Nephron progenitor cell (in vitro differentiated cells): ENCODE results near the gene REG1B.
A peak's percentile ranks its signal among the peaks of the same experiment; 100 is the strongest.

Experiments
- DNase-seq: peaks from one replicate; pipeline ENCODE4 v3.0.0; 2021
- H3K27ac Mint-ChIP-seq: 2 replicates; pipeline ENCODE4 v1.8.0; 2021; ENCODE audit warnings: mild to moderate bottlenecking, moderate library complexity, mixed read lengths
- H3K27me3 Mint-ChIP-seq: 2 replicates; pipeline ENCODE4 v1.8.0; 2021; ENCODE audit warnings: mild to moderate bottlenecking, low read depth, mixed read lengths; ENCODE audit not compliant: poor library complexity
- H3K36me3 Mint-ChIP-seq: 2 replicates; pipeline ENCODE4 v1.8.0; 2021; ENCODE audit warnings: low read depth, mixed read lengths
- H3K4me1 Mint-ChIP-seq: 2 replicates; pipeline ENCODE4 v1.8.0; 2021; ENCODE audit warnings: mixed read lengths
- H3K4me3 Mint-ChIP-seq: 2 replicates; pipeline ENCODE4 v1.8.0; 2021; ENCODE audit warnings: mild to moderate bottlenecking, moderate library complexity, mixed read lengths
- H3K9me3 Mint-ChIP-seq: 2 replicates; pipeline ENCODE4 v1.8.0; 2021; ENCODE audit warnings: mild to moderate bottlenecking, moderate library complexity, mixed read lengths
- CTCF ChIP-seq: fragments of 200-600 bp; sonication (generic); IDR thresholded peaks from 2 replicates; pipeline ENCODE4 v1.5.0; 2021; ENCODE audit warnings: antibody characterized with exemption

REG1B gene

GRCh38 chr2:79087785-79088364, at the start of gene REG1B:
Gene REG1B (minus strand): TSS chr2:79087993. CDS start chr2:79087612, 381 bp downstream.
- H3K4me3 Mint-ChIP-seq: no peak within 1 kb of the TSS
- no peak for DNase-seq
- no peak for TF ChIP-seq CTCF
- H3K9me3 Mint-ChIP-seq: peaks cover under 1% of the 10 kb centered on the region
- H3K36me3 Mint-ChIP-seq: no peaks in the 10 kb centered on the region
- H3K27ac Mint-ChIP-seq: no peak within 1 kb of the TSS
- no peaks in the 10 kb centered on the region for H3K4me1 Mint-ChIP-seq
- no peaks in the 10 kb centered on the region for H3K27me3 Mint-ChIP-seq

- H3K36me3 Mint-ChIP-seq: no peaks in the 10 kb centered on the region
- no peaks in the 10 kb centered on the region for H3K9me3 Mint-ChIP-seq
- H3K4me1 Mint-ChIP-seq: peaks cover 35% of the 10 kb centered on the region
- H3K27ac Mint-ChIP-seq: peak overlapping the region; percentile 50
- no peak overlapping the region for H3K4me3 Mint-ChIP-seq
- peaks cover 5% of the 10 kb centered on the region for H3K27me3 Mint-ChIP-seq
- TF ChIP-seq CTCF: no peak
- DNase-seq: no peak
Observed at GRCh38 chr2:79131687-79132086, 43.9 kb upstream of the REG1B start.

- no peak for DNase-seq
Observed at GRCh38 chr2:79129804-79130203, 42.0 kb upstream of the REG1B start.

GRCh38 chr2:79129260-79129659, 41.5 kb upstream of the REG1B start:
- H3K4me1 Mint-ChIP-seq: peaks cover 35% of the 10 kb centered on the region
- no peak for TF ChIP-seq CTCF
- H3K4me3 Mint-ChIP-seq: no peak overlapping the region
- peaks cover 5% of the 10 kb centered on the region for H3K27me3 Mint-ChIP-seq
- H3K36me3 Mint-ChIP-seq: no peaks in the 10 kb centered on the region
- peak overlapping the region; percentile 49 for H3K27ac Mint-ChIP-seq
- H3K9me3 Mint-ChIP-seq: no peaks in the 10 kb centered on the region
- DNase-seq: no peak

More at GRCh38 chr2:79129804-79130203, 42.0 kb upstream of the REG1B start:
- H3K4me3 Mint-ChIP-seq: no peak overlapping the region
- H3K27me3 Mint-ChIP-seq: peaks cover 5% of the 10 kb centered on the region
- TF ChIP-seq CTCF: no peak
- H3K27ac Mint-ChIP-seq: no peak overlapping the region
- no peaks in the 10 kb centered on the region for H3K36me3 Mint-ChIP-seq
- H3K4me1 Mint-ChIP-seq: peaks cover 35% of the 10 kb centered on the region
- no peaks in the 10 kb centered on the region for H3K9me3 Mint-ChIP-seq

- Mint-ChIP-seq H3K4me1 (peaks cover 35% of the 10 kb centered on the region), H3K9me3 (no peaks in the 10 kb centered on the region), H3K27ac (no peak overlapping the region), H3K27me3 (no peaks in the 10 kb centered on the region), H3K4me3 (no peak overlapping the region), H3K36me3 (no peaks in the 10 kb centered on the region)
- no peak for DNase-seq
- no peak for TF ChIP-seq CTCF
Observed at GRCh38 chr2:79128406-79128805, 40.6 kb upstream of the REG1B start.

- Mint-ChIP-seq H3K4me1 (peaks cover 23% of the 10 kb centered on the region), H3K36me3 (no peaks in the 10 kb centered on the region), H3K27me3 (no peaks in the 10 kb centered on the region), H3K9me3 (no peaks in the 10 kb centered on the region), H3K4me3 (no peak overlapping the region), H3K27ac (no peak overlapping the region)
- no peak for DNase-seq
- no peak for TF ChIP-seq CTCF
Observed at GRCh38 chr2:79125721-79125985, 37.9 kb upstream of the REG1B start.
